ENCODE measurements around the gene RNF8.

DNA sequence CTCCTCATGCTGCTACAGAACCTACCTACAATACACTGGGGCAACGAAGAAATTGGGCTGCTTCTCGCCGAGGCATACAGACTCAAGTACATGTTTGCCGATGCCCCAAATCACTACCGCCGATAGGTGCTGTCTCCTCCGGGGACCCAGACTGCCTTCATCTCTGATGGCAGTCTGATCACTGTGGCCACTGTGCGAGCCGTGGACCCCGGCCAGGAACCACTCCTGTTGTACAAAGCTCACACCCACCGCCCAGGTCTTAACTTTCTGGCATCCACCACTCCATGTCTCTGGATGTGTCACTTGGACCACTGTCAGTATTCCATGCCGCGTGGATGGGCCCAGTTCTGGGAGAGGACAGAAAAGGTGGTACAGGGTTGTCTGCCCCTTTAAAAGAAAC, 22.7 kb upstream of the RNF8 start:
- TF ChIP-seq, protein P1, sequence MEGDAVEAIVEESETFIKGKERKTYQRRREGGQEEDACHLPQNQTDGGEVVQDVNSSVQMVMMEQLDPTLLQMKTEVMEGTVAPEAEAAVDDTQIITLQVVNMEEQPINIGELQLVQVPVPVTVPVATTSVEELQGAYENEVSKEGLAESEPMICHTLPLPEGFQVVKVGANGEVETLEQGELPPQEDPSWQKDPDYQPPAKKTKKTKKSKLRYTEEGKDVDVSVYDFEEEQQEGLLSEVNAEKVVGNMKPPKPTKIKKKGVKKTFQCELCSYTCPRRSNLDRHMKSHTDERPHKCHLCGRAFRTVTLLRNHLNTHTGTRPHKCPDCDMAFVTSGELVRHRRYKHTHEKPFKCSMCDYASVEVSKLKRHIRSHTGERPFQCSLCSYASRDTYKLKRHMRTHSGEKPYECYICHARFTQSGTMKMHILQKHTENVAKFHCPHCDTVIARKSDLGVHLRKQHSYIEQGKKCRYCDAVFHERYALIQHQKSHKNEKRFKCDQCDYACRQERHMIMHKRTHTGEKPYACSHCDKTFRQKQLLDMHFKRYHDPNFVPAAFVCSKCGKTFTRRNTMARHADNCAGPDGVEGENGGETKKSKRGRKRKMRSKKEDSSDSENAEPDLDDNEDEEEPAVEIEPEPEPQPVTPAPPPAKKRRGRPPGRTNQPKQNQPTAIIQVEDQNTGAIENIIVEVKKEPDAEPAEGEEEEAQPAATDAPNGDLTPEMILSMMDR (IDR thresholded peaks at IDR 0.05; ENCODE audit: low read depth, low read length) = no peak
- no peak for TF ChIP-seq EZH2phosphoT487 (IDR thresholded peaks at IDR 0.05; ENCODE audit: low read depth)

Data from OCI-LY3 (cell line).